Endothelial cell of umbilical vein (primary cell): ENCODE results near the gene SETD1A. TPM values are rescaled to one million over a fixed set of nuclear protein-coding genes. Genes with fewer than 3 reads are reported as not detected.

Source experiments
- BruUV-seq: library from RNA; stranded (reverse); fragments of 400-500 nt; replicated peaks from 2 replicates; lab custom pipeline; 2021; lab: Mats Ljungman, UMichigan
- CTCF ChIA-PET: fragments of 300-600, 350-600 bp; sonication (Branson Sonifier 250); formaldehyde crosslinking; loops from one replicate; lab custom pipeline; 2021; ENCODE audit warnings: antibody characterized with exemption, inconsistent platforms; lab: Charles Lee
- POLR2A ChIA-PET: fragments of 300-600, 350-600 bp; sonication (Branson Sonifier 250); formaldehyde crosslinking; loops from one replicate; lab custom pipeline; 2021; ENCODE audit warnings: antibody characterized with exemption, inconsistent platforms; lab: Charles Lee
- DNase-seq: peaks from one replicate; pipeline ENCODE4 v3.0.0-alpha.2; 2011; ENCODE audit warnings: low read depth, low spot score
- FAIRE-seq: peaks from 2 replicates; lab custom pipeline; 2011; peaks lifted over from hg19 to GRCh38; lab: Jason Lieb, UNC
- H2AFZ ChIP-seq: 2 replicates; pipeline ENCODE4 v1.6.0; 2012; ENCODE audit warnings: low read depth, low read length, control low read depth, inconsistent platforms
- H3K27ac ChIP-seq: 2 replicates; pipeline ENCODE4 v1.5.1; 2011; ENCODE audit warnings: low read depth, mild to moderate bottlenecking, control low read depth, low read length, moderate library complexity; ENCODE audit not compliant: insufficient read depth
- H3K27me3 ChIP-seq, 2 experiments: 2 replicates each; pipeline versions ENCODE4 v1.6.0 to v1.6.1; 2011; ENCODE audit warnings: low read length in 2 of 2, mixed read lengths in 1 of 2; ENCODE audit not compliant: control insufficient read depth in 2 of 2, insufficient read depth in 2 of 2
- H3K36me3 ChIP-seq, 2 experiments: 2 replicates in 1 of 2; 3 replicates in 1 of 2; pipeline ENCODE4 v1.5.1; 2011; ENCODE audit warnings: low read length in 2 of 2, mild to moderate bottlenecking in 1 of 2, moderate library complexity in 1 of 2; ENCODE audit not compliant: control insufficient read depth in 2 of 2, insufficient read depth in 2 of 2; ENCODE audit errors: extremely low read depth in 1 of 2
- H3K4me1 ChIP-seq: 3 replicates; pipeline ENCODE4 v1.5.1; 2011; ENCODE audit warnings: mild to moderate bottlenecking, low read length; ENCODE audit not compliant: control insufficient read depth, insufficient read depth; ENCODE audit errors: extremely low read depth
- H3K4me2 ChIP-seq: 2 replicates; pipeline ENCODE4 v1.6.1; 2011; ENCODE audit warnings: low read length, control low read depth, mixed read lengths; ENCODE audit not compliant: insufficient read depth
- H3K4me3 ChIP-seq, 3 experiments: fragments of 200-600 bp in 1 of 3; sonication (generic), shearing (Covaris generic) in 1 of 3; replicated peaks in 1 of 3; 2 replicates each; pipeline ENCODE4 v1.5.1; 2011 to 2016; ENCODE audit warnings: control low read depth in 3 of 3, low read length in 3 of 3, mild to moderate bottlenecking in 2 of 3, inconsistent platforms in 1 of 3, low read depth in 1 of 3, moderate library complexity in 1 of 3; ENCODE audit not compliant: insufficient read depth in 1 of 3
- H3K79me2 ChIP-seq: 2 replicates; pipeline ENCODE4 v1.6.0; 2012; ENCODE audit warnings: low read length, inconsistent platforms; ENCODE audit not compliant: control insufficient read depth, insufficient read depth
- H3K9ac ChIP-seq: replicated peaks from 2 replicates; pipeline ENCODE3; 2011; ENCODE audit warnings: low read length, control low read depth; ENCODE audit not compliant: insufficient read depth; ENCODE audit errors: extremely low read depth
- H3K9me1 ChIP-seq: replicated peaks from 3 replicates; pipeline ENCODE4 v1.6.0; 2011; ENCODE audit warnings: mild to moderate bottlenecking, low read length; ENCODE audit not compliant: control insufficient read depth, insufficient read depth; ENCODE audit errors: extremely low read depth
- H3K9me3 ChIP-seq: replicated peaks from 2 replicates; pipeline ENCODE4 v1.5.1; 2012; ENCODE audit warnings: low read length, inconsistent platforms; ENCODE audit not compliant: control insufficient read depth, insufficient read depth
- H4K20me1 ChIP-seq: replicated peaks from 2 replicates; pipeline ENCODE3; 2011; ENCODE audit warnings: mild to moderate bottlenecking, low read length; ENCODE audit not compliant: control insufficient read depth, insufficient read depth; ENCODE audit errors: extremely low read depth
- CTCF ChIP-seq, 2 donors: IDR thresholded peaks; 1 replicate in 1 of 2; 2 replicates in 1 of 2; pipeline ENCODE4 v1.5.1; 2011; ENCODE audit warnings: low read length in 2 of 2, mild to moderate bottlenecking in 2 of 2, moderate library complexity in 2 of 2, control low read depth in 1 of 2, inconsistent platforms in 1 of 2, low read depth in 1 of 2; ENCODE audit not compliant: insufficient read depth in 1 of 2; ENCODE audit errors: extremely low read depth in 1 of 2
- EZH2 ChIP-seq: IDR thresholded peaks from 2 replicates; pipeline ENCODE4 v1.6.1; 2012; ENCODE audit warnings: borderline replicate concordance, low read depth, mild to moderate bottlenecking, moderate library complexity, low read length, inconsistent platforms; ENCODE audit not compliant: severe bottlenecking
- FOS ChIP-seq: IDR thresholded peaks from 2 replicates; pipeline ENCODE4 v1.6.1; 2011; ENCODE audit warnings: mild to moderate bottlenecking, low read length, moderate library complexity, borderline replicate concordance; ENCODE audit not compliant: insufficient read depth
- GATA2 ChIP-seq: IDR thresholded peaks from 2 replicates; pipeline ENCODE4 v1.7.0; 2011; ENCODE audit warnings: low read depth, mild to moderate bottlenecking, moderate library complexity, mixed read lengths, low read length; ENCODE audit not compliant: insufficient read length, insufficient read depth
- JUN ChIP-seq: IDR thresholded peaks from 2 replicates; pipeline ENCODE4 v1.6.1; 2011; ENCODE audit warnings: borderline replicate concordance, low read depth; ENCODE audit not compliant: insufficient read length, insufficient read depth
- MAX ChIP-seq: IDR thresholded peaks from 2 replicates; pipeline ENCODE4 v1.6.1; 2011; ENCODE audit not compliant: insufficient read depth, insufficient read length
- MYC ChIP-seq: IDR thresholded peaks from one replicate; pipeline ENCODE4 v1.6.1; 2011; ENCODE audit warnings: mild to moderate bottlenecking, low read depth, low read length
- POLR2A ChIP-seq: IDR thresholded peaks from 2 replicates; pipeline ENCODE4 v1.6.1; 2012; ENCODE audit warnings: low read depth, mild to moderate bottlenecking, control low read depth, low read length
- POLR2AphosphoS5 ChIP-seq: IDR thresholded peaks from 2 replicates; pipeline ENCODE4 v1.6.1; 2012; ENCODE audit warnings: low read depth, mild to moderate bottlenecking, control low read depth, low read length, moderate library complexity; ENCODE audit not compliant: insufficient read depth
- dilution Hi-C: fragments of 300-500 bp; cut with MboI; formaldehyde crosslinking; loops from one replicate; pipeline ENCODE4 v1.15.0; 2019; ENCODE audit warnings: low sequenced_read_pairs; ENCODE audit not compliant: extremely low pct_ligation_motif_present
- intact Hi-C: fragments of 100-400 bp; cut with micrococcal nuclease; formaldehyde crosslinking; loops from one replicate; pipeline ENCODE4 v1.10.0; 2022
- polyA plus RNA-seq, 4 experiments: library from polyadenylated mRNA; depleted of rRNA in 3 of 4; stranded (reverse) in 3 of 4; unstranded in 1 of 4; fragments of >200 nt; gene quantifications; 2 replicates each; pipeline versions ENCODE4 v1.2.1 to v1.2.3, GENCODE V29; 2011 to 2012; ENCODE audit warnings: missing spikeins in 1 of 4
- total RNA-seq: library from RNA; stranded (reverse); gene quantifications from 2 replicates; pipeline ENCODE4 v1.2.3, GENCODE V29; 2021

Gene SETD1A
- total and polyA plus RNA-seq, 2 donors (not counting 3 experiments of a cell fraction or from before 2014, with no cell fraction given), result 3.5 to 21.3 TPM

- no peaks in the 10 kb centered on the region for H4K20me1 ChIP-seq
- no peak overlapping the region for H3K4me2 ChIP-seq
- no peaks in the 10 kb centered on the region for H3K9me1 ChIP-seq
- no peak overlapping the region for H3K27ac ChIP-seq
- TF ChIP-seq JUN (no peak), POLR2A (no peak), CTCF (IDR thresholded peaks at IDR 0.05; ENCODE audit: extremely low read depth in 1 of 2, insufficient read depth in 1 of 2, low read depth in 1 of 2, low read length in 2 of 2) (no peak), EZH2 (no peak), FOS (no peak), MAX (no peak), POLR2AphosphoS5 (no peak), GATA2 (no peak), MYC (no peak)
- H2AFZ ChIP-seq, result no peak overlapping the region
- dilution Hi-C loops, result no loop called here
- no peak for FAIRE-seq
- ChIA-PET POLR2A (no interaction called here), CTCF (interaction anchor here (1.2 kb wide), 1 partner anchor 95 kb away, joined by 3 read pairs; no protein-coding TSS in a partner anchor)
- H3K9me3 ChIP-seq, result no peaks in the 10 kb centered on the region
- no peak for DNase-seq
- intact Hi-C loops, result no loop called here
- H3K9ac ChIP-seq, result no peak overlapping the region
- H3K27me3 ChIP-seq, result peaks cover 4 to 10% of the 10 kb centered on the region in 2 experiments
- H3K4me3 ChIP-seq, result no peak overlapping the region
- H3K4me1 ChIP-seq, result no peaks in the 10 kb centered on the region
- H3K36me3 ChIP-seq, result no peaks in the 10 kb centered on the region
- H3K79me2 ChIP-seq, result no peaks in the 10 kb centered on the region
- BruUV-seq, result no TSS peak
Observed at GRCh38 chr16:31004658-31005057, 47.1 kb downstream of the SETD1A start.
